Pulmonary artery endothelial cell (primary cell): ENCODE data around the gene CSF3R. TPM values are rescaled to one million over a fixed set of nuclear protein-coding genes. Genes with fewer than 3 reads are reported as not detected.

Experiments
- DNase-seq: peaks from one replicate; pipeline ENCODE4 v3.0.0-alpha.2; 2011; ENCODE audit warnings: low read depth, low spot score
- total RNA-seq: library from RNA; depleted of rRNA; stranded (reverse); fragments of >200 nt; gene quantifications from 2 replicates; pipeline ENCODE4 v1.2.3, GENCODE V29; 2014

CSF3R gene
- total RNA-seq = not detected in 2 replicates

GRCh38 chr1:36482724-36483388 is at the start of gene CSF3R:
Gene CSF3R, minus strand, starts transcription at chr1:36482913. Its CDS starts 3,417 bp downstream, at chr1:36479496.
- DNase-seq = no peak

GRCh38 chr1:36531833-36532232 is 49.1 kb upstream of the CSF3R start:
- no peak for DNase-seq

GRCh38 chr1:36530791-36531190 is 48.1 kb upstream of the CSF3R start:
- no peak for DNase-seq

- DNase-seq = no peak
Observed at GRCh38 chr1:36530261-36530660, 47.5 kb upstream of the CSF3R start.

- DNase-seq = no peak
Observed at GRCh38 chr1:36529769-36530260, 47.1 kb upstream of the CSF3R start.

GRCh38 chr1:36528361-36529349 is 45.9 kb upstream of the CSF3R start:
- DNase-seq = no peak

GRCh38 chr1:36525166-36525565 is 42.5 kb upstream of the CSF3R start:
- no peak for DNase-seq

- DNase-seq = no peak
Observed at GRCh38 chr1:36524359-36525062, 41.8 kb upstream of the CSF3R start.

- DNase-seq = no peak
Observed at GRCh38 chr1:36523850-36524249, 41.1 kb upstream of the CSF3R start.

GRCh38 chr1:36523230-36523495 is 40.5 kb upstream of the CSF3R start:
- DNase-seq = no peak

GRCh38 chr1:36522461-36523229 is 39.9 kb upstream of the CSF3R start:
- no peak for DNase-seq

- no peak for DNase-seq
Observed at GRCh38 chr1:36522021-36522420, 39.3 kb upstream of the CSF3R start.

GRCh38 chr1:36520771-36521420 is 38.2 kb upstream of the CSF3R start:
- no peak for DNase-seq

- DNase-seq = no peak
Observed at GRCh38 chr1:36520056-36520455, 37.3 kb upstream of the CSF3R start.

- DNase-seq = no peak
Observed at GRCh38 chr1:36517011-36517771, 34.5 kb upstream of the CSF3R start.

- peak; percentile 5 for DNase-seq
Observed at GRCh38 chr1:36516372-36517010, 33.8 kb upstream of the CSF3R start.

- no peak for DNase-seq
Observed at GRCh38 chr1:36515315-36516138, 32.8 kb upstream of the CSF3R start.

- no peak for DNase-seq
Observed at GRCh38 chr1:36514501-36514900, 31.8 kb upstream of the CSF3R start.
